CD4-positive, CD25-positive, alpha-beta regulatory T cell (primary cell): ENCODE data around the gene ADAM12. TPM values are rescaled to one million over a fixed set of nuclear protein-coding genes. Genes with fewer than 3 reads are reported as not detected.
A peak's percentile ranks its signal among the peaks of the same experiment; 100 is the strongest.

ENCODE experiments used
- ATAC-seq, 2 donors: fragments of 150-1000 bp; cut with Tn5 transposase; one replicate each; pipeline ENCODE4 v1.10.0; 2021; ENCODE audit warnings: low read depth in 2 of 2, moderate number of reproducible peaks in 2 of 2, moderate library complexity in 1 of 2
- DNase-seq, 3 donors: peaks; one replicate each; pipeline versions ENCODE4 v3.0.0 to v3.0.0-alpha.2; 2012 to 2022; ENCODE audit warnings: mixed read lengths in 1 of 3
- H3K27ac ChIP-seq: one replicate; pipeline ENCODE4 v1.7.0; 2013; ENCODE audit warnings: mild to moderate bottlenecking, low read length; ENCODE audit not compliant: insufficient read depth, poor library complexity, severe bottlenecking
- H3K27me3 ChIP-seq: one replicate; pipeline ENCODE4 v1.7.0; 2013; ENCODE audit warnings: low read length; ENCODE audit not compliant: control insufficient read depth, insufficient read depth
- H3K36me3 ChIP-seq: one replicate; pipeline ENCODE4 v1.7.0; 2013; ENCODE audit warnings: mild to moderate bottlenecking, low read length, moderate library complexity; ENCODE audit not compliant: control insufficient read depth, insufficient read depth
- H3K4me1 ChIP-seq: 2 replicates; pipeline ENCODE4 v1.7.0; 2013; ENCODE audit warnings: mild to moderate bottlenecking, low read length; ENCODE audit not compliant: insufficient read depth, control insufficient read depth, poor library complexity, severe bottlenecking
- H3K4me3 ChIP-seq: one replicate; pipeline ENCODE4 v1.7.0; 2013; ENCODE audit warnings: low read depth, mild to moderate bottlenecking, low read length, moderate library complexity
- H3K9me3 ChIP-seq, 2 experiments: 1 replicate in 1 of 2; 2 replicates in 1 of 2; pipeline ENCODE4 v1.7.0; 2013; ENCODE audit warnings: low read length in 2 of 2, mild to moderate bottlenecking in 1 of 2, moderate library complexity in 1 of 2; ENCODE audit not compliant: control insufficient read depth in 2 of 2
- H3K27ac Mint-ChIP-seq, 3 donors: one replicate each; pipeline ENCODE4 v1.8.0; 2020 to 2022; ENCODE audit warnings: mild to moderate bottlenecking in 3 of 3, mixed read lengths in 3 of 3, moderate library complexity in 2 of 3
- H3K27me3 Mint-ChIP-seq: one replicate; pipeline ENCODE4 v1.8.0; 2022; ENCODE audit warnings: mild to moderate bottlenecking, mixed read lengths
- H3K36me3 Mint-ChIP-seq: one replicate; pipeline ENCODE4 v1.8.0; 2020; ENCODE audit warnings: mixed read lengths
- H3K4me1 Mint-ChIP-seq, 4 donors: one replicate each; pipeline ENCODE4 v1.8.0; 2020 to 2022; ENCODE audit warnings: mixed read lengths in 4 of 4, mild to moderate bottlenecking in 1 of 4
- H3K4me3 Mint-ChIP-seq, 4 donors: one replicate each; pipeline ENCODE4 v1.8.0; 2020 to 2022; ENCODE audit warnings: mild to moderate bottlenecking in 4 of 4, mixed read lengths in 4 of 4, moderate library complexity in 3 of 4
- H3K9me3 Mint-ChIP-seq, 7 donors: one replicate each; pipeline ENCODE4 v1.8.0; 2020 to 2022; ENCODE audit warnings: mixed read lengths in 7 of 7, mild to moderate bottlenecking in 3 of 7, moderate library complexity in 2 of 7
- polyA plus RNA-seq, 4 donors: library from polyadenylated mRNA; unstranded; fragments of 300-500 nt; fragmentation: Illumina TruSeq; gene quantifications; one replicate each; pipeline ENCODE4 v1.2.3, GENCODE V29; 2021
- total RNA-seq: library from RNA; stranded (reverse); gene quantifications from one replicate; pipeline ENCODE4 v1.2.3, GENCODE V29; 2022

Gene ADAM12
- total and polyA plus RNA-seq, 5 donors from 2014 or later = 1.3 to 3.8 (median 1.9) TPM

DNA sequence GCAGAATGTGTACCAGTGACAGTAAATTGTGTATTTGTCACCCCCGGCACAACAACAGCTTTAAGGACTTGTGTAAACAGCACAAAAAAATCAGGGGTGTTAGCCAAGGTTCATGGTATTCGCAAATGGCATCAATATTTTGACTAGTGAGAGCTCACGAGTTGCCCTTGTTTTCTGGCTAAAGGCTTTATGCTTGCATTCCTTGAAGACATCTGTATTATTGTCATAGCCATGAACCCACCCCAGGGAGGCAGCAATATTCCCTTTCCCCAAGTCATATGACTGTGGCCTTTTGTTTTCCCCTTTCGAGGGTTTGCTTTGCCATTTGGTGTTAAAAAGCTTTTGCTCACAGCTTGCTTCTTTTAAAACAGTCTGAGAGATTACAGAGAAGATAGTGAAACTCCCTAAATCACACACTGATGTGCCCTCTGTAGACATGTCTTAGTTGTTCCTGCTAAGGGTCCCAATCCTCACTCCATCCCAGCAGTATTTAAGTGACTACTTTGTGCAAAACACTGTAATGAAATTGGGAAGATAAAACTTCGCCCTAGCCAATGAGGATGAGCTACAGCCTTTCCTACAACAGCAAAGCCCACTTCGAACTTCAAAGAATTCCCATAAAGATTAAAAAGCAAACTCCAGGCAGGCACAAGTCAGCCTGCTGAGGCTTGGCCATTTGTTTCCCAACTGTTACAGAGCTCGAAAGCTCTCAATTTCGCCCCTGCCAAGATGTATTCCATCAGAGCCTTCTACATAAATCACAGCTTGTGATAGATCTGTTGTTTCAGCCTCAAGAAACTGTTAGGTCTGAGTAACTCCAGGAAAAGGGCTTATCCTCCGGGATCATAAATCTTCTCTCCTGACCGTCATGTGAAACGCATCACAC lies 172.3 kb downstream of the ADAM12 start:
- H3K4me1 ChIP-seq = no peaks in the 10 kb centered on the region

DNA sequence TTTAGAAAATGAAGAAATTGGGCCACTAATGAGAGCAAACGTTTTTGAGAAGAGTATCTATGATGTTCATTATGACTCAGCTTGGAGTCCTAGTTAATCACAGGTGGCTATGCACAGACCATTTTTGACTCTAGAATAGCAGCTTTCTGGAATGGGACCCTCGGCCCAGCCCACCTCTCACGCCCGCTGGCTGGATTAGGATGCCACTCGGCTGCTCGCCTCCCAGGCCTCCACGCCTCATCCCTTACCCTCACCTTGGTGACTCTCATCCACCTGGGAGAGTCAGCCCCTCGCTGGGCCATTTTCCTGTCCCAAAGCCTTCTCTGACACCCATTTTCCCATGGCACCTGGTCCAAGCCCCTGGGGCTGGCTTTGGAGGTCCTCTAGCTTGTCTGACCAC lies 173.6 kb downstream of the ADAM12 start:
- no peaks in the 10 kb centered on the region for H3K4me1 ChIP-seq
- DNase-seq (no peak), ATAC-seq (no peak)
- no peak overlapping the region for H3K27ac ChIP-seq
- Mint-ChIP-seq H3K36me3 (no peaks in the 10 kb centered on the region), H3K4me3 (no peak overlapping the region), H3K9me3 (peaks cover 0 to 2% (median 0%) of the 10 kb centered on the region in 7 donors), H3K27me3 (peaks cover 4% of the 10 kb centered on the region), H3K4me1 (no peaks in the 10 kb centered on the region), H3K27ac (no peak overlapping the region)
- peaks cover 2% of the 10 kb centered on the region for H3K27me3 ChIP-seq
- no peaks in the 10 kb centered on the region for H3K36me3 ChIP-seq
- H3K4me3 ChIP-seq = no peak overlapping the region
- no peaks in the 10 kb centered on the region for H3K9me3 ChIP-seq

More for the DNA sequence above, 172.3 kb downstream of the ADAM12 start:
- H3K27ac ChIP-seq = no peak overlapping the region
- Mint-ChIP-seq H3K4me1 (no peaks in the 10 kb centered on the region), H3K27me3 (peaks cover 4% of the 10 kb centered on the region), H3K4me3 (no peak overlapping the region), H3K36me3 (no peaks in the 10 kb centered on the region), H3K27ac (no peak overlapping the region), H3K9me3 (peaks cover 0 to 2% (median 0%) of the 10 kb centered on the region in 7 donors)
- DNase-seq (no peak), ATAC-seq (no peak)
- peaks cover 2% of the 10 kb centered on the region for H3K27me3 ChIP-seq
- no peaks in the 10 kb centered on the region for H3K9me3 ChIP-seq
- no peaks in the 10 kb centered on the region for H3K36me3 ChIP-seq
- H3K4me3 ChIP-seq = no peak overlapping the region

DNA sequence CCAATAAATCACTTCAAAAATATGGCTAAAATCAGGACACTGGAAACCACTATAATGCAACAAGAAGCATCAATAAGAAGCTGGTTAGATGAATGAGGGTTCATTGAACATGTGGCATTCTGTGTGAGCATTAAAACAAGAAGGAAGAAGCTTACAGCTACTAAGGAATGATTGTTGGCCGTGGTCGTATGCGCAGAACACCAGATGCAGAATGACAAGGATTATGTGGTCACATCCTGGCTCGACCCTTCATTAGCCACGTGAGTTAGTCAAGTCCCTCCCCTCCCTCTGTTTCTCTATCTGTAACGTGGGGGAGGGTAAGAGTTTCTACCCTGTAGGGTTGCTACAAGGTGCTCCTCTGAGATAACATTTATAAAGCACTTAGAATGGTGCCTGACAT lies 174.3 kb downstream of the ADAM12 start:
- Histone ChIP-seq H3K36me3 (no peaks in the 10 kb centered on the region), H3K27me3 (peaks cover 2% of the 10 kb centered on the region), H3K9me3 (no peaks in the 10 kb centered on the region), H3K27ac (no peak overlapping the region), H3K4me3 (no peak overlapping the region), H3K4me1 (no peaks in the 10 kb centered on the region)
- Mint-ChIP-seq H3K4me3 (no peak overlapping the region), H3K4me1 (no peaks in the 10 kb centered on the region), H3K27me3 (peaks cover 4% of the 10 kb centered on the region), H3K9me3 (peaks cover 0 to 2% (median 0%) of the 10 kb centered on the region in 7 donors), H3K27ac (peak overlapping the region in 1 of 3 donors; percentile 26), H3K36me3 (no peaks in the 10 kb centered on the region)
- no peak for DNase-seq
- ATAC-seq = no peak

DNA sequence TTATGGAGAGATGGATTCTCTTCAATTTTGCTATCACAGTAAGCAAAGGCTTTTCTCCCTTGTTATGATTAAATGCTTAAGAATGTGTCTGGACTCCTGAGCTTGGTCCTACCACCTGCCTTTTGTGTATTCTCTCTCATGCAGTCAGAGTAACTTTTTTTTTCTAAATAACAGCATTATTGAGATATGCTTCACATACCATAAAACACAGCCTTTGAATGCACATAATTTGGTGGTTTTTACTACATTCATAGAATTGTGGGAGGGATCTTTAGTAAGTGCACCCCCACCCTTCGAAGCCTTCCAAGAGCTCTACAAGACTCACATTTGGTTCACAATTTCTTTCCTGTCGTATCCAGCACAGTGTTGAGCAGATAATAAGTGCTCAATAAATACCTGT lies 175.5 kb downstream of the ADAM12 start:
- no peak overlapping the region for H3K27ac ChIP-seq
- ATAC-seq (no peak), DNase-seq (no peak)
- H3K4me3 ChIP-seq = no peak overlapping the region
- no peaks in the 10 kb centered on the region for H3K36me3 ChIP-seq
- Mint-ChIP-seq H3K4me1 (no peaks in the 10 kb centered on the region), H3K27ac (no peak overlapping the region), H3K9me3 (peaks cover 0 to 2% (median 0%) of the 10 kb centered on the region in 7 donors), H3K27me3 (peaks cover 4% of the 10 kb centered on the region), H3K4me3 (no peak overlapping the region), H3K36me3 (no peaks in the 10 kb centered on the region)
- no peaks in the 10 kb centered on the region for H3K9me3 ChIP-seq
- H3K4me1 ChIP-seq = no peaks in the 10 kb centered on the region
- H3K27me3 ChIP-seq = peaks cover 2% of the 10 kb centered on the region

DNA sequence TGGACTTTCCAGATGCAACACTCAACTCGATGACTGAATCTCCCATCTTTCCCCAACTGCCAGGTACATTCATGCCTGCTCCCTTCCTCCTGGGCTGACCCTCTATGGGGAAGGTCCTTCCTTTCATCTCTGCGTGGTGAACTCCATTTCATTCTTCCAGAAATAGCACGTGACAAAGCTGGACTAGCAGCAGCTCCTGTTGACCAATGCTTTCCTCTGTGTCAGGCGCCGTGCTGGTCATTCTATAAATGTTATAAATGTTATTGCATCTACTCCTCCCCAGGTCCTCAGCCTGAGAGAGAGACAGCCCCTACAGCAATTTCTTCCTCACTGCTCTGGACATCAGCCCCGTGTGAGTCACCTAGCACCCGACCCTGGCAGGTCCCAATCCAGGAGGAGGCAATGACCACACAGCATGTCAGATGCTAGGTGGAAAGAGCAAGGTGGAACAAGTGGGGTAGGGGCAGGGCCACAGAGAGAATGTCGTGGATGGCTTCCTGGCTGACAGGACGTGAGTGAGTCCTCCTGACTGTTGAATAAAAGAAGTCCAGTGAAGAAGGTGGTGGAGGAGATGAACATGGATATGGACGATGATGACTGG lies 178.1 kb downstream of the ADAM12 start:
- Mint-ChIP-seq H3K36me3 (no peaks in the 10 kb centered on the region), H3K27ac (no peak overlapping the region), H3K4me1 (no peaks in the 10 kb centered on the region), H3K9me3 (peaks cover 0 to 2% (median 0%) of the 10 kb centered on the region in 7 donors), H3K4me3 (no peak overlapping the region), H3K27me3 (peaks cover 4% of the 10 kb centered on the region)
- H3K27me3 ChIP-seq = peaks cover 2% of the 10 kb centered on the region
- no peak overlapping the region for H3K4me3 ChIP-seq
- no peaks in the 10 kb centered on the region for H3K9me3 ChIP-seq
- H3K27ac ChIP-seq = no peak overlapping the region
- H3K4me1 ChIP-seq = no peaks in the 10 kb centered on the region
- ATAC-seq = no peak
- no peaks in the 10 kb centered on the region for H3K36me3 ChIP-seq
- no peak for DNase-seq

DNA sequence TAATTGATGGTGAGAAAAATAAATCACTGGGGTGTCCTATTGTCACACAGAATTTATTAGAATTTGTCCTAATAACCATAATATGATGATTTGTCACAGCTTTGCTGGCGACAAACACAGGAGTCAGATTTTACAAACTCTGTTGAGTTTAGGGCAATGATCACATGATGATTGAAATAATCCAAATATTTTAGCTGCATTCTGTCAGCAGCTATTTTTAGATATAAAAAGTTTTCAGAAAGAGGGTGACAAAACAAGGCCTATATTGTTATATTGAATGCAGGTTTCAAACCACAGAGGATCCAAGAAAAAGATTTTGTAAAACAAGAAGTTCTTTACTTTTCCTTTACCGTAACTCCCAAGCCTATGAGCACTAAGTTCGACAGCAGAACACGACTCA lies 178.8 kb downstream of the ADAM12 start:
- Mint-ChIP-seq H3K27me3 (peaks cover 4% of the 10 kb centered on the region), H3K9me3 (peaks cover 0 to 2% (median 0%) of the 10 kb centered on the region in 7 donors)

DNA sequence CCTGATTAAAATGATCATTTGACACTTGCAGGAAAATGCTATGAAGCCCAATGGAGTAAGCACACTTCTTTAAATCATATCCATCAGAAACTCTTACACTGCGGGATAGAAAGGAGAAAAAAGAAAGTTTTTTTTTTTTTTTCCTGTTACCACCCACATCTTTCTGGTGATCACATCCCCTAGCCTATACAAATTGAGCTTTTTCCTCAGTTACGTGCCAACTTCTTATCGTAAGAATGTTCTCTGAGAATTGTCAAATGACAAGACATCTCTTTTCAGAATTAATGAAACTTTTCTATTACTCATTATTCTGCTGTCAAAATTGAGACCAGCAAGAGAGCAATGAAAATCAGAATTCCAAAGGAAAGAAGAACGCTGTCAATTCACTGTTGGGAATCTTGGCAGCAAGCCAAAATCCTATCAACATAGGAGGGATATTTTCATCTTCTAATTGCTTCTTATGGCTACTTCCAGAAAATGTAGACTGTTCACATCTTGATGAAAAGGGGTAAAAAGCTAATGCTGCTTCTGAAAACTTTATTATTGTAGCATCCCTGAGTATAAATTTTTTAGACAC lies 179.5 kb downstream of the ADAM12 start:
- no peaks in the 10 kb centered on the region for H3K4me1 Mint-ChIP-seq
- ATAC-seq = no peak
- no peak overlapping the region for H3K4me3 Mint-ChIP-seq

More for the DNA sequence above, 178.8 kb downstream of the ADAM12 start:
- no peaks in the 10 kb centered on the region for H3K36me3 Mint-ChIP-seq
- ATAC-seq (no peak), DNase-seq (no peak)
- no peak overlapping the region for H3K4me3 Mint-ChIP-seq
- H3K4me1 ChIP-seq = no peaks in the 10 kb centered on the region
- no peaks in the 10 kb centered on the region for H3K9me3 ChIP-seq
- H3K27ac Mint-ChIP-seq = no peak overlapping the region
- H3K4me1 Mint-ChIP-seq = no peaks in the 10 kb centered on the region
- H3K27me3 ChIP-seq = peaks cover 2% of the 10 kb centered on the region
- H3K36me3 ChIP-seq = no peaks in the 10 kb centered on the region
- H3K4me3 ChIP-seq = no peak overlapping the region
- H3K27ac ChIP-seq = no peak overlapping the region

More for the DNA sequence above, 179.5 kb downstream of the ADAM12 start:
- Histone ChIP-seq H3K27ac (no peak overlapping the region), H3K36me3 (no peaks in the 10 kb centered on the region), H3K4me1 (no peaks in the 10 kb centered on the region), H3K4me3 (no peak overlapping the region), H3K9me3 (no peaks in the 10 kb centered on the region), H3K27me3 (peaks cover 2% of the 10 kb centered on the region)
- Mint-ChIP-seq H3K27me3 (peaks cover 4% of the 10 kb centered on the region), H3K27ac (no peak overlapping the region), H3K36me3 (no peaks in the 10 kb centered on the region), H3K9me3 (peaks cover 0 to 2% (median 0%) of the 10 kb centered on the region in 7 donors)
- no peak for DNase-seq
